ENCODE measurements around the gene SND1. TPM values are rescaled to one million over a fixed set of nuclear protein-coding genes. Genes with fewer than 3 reads are reported as not detected.

SND1 gene
- total RNA-seq, 1 experiment from 2014 or later, result 139 TPM

DNA sequence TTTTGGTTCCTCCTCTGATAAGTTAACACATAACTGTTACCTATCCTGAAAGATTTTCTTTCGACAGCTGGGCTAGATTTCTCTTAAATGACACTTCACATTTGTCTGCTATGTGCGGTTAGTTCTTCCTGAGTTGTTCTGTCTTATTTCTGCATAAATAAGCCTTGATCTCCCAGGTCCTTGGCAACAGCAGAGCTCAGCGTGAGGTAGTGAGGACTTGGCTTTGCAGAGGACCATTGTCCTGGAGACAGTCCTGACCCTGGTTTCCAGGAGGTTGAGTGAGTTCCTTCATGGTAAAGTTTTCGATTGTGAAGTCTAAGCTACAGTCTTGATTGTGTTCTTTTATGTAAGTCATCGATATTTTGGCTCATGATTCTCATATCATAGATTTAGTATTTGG is 23.7 kb downstream of the SND1 start:
- no peak overlapping the region for H3K27ac ChIP-seq (ENCODE audit: low read length)
- ATAC-seq (no peak), DNase-seq (no peak)
- no TSS peak for BruUV-seq (replicated peaks)
- peaks cover 95% of the 10 kb centered on the region for H3K79me2 ChIP-seq (ENCODE audit: low read length)
- 0 out of 2 replicates have a peak, but pooled peaks cover 5% of the 10 kb centered on the region for H4K20me1 ChIP-seq (ENCODE audit: low read length)
- no peak overlapping the region for H2AFZ ChIP-seq (ENCODE audit: low read length)
- no peaks in the 10 kb centered on the region for H3F3A ChIP-seq (ENCODE audit: low read length, unreplicated experiment)
- TF ChIP-seq, protein P1, sequence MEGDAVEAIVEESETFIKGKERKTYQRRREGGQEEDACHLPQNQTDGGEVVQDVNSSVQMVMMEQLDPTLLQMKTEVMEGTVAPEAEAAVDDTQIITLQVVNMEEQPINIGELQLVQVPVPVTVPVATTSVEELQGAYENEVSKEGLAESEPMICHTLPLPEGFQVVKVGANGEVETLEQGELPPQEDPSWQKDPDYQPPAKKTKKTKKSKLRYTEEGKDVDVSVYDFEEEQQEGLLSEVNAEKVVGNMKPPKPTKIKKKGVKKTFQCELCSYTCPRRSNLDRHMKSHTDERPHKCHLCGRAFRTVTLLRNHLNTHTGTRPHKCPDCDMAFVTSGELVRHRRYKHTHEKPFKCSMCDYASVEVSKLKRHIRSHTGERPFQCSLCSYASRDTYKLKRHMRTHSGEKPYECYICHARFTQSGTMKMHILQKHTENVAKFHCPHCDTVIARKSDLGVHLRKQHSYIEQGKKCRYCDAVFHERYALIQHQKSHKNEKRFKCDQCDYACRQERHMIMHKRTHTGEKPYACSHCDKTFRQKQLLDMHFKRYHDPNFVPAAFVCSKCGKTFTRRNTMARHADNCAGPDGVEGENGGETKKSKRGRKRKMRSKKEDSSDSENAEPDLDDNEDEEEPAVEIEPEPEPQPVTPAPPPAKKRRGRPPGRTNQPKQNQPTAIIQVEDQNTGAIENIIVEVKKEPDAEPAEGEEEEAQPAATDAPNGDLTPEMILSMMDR (conservative IDR thresholded peaks at IDR 0.05; ENCODE audit: low read depth, low read length), result no peak
- TF ChIP-seq EZH2phosphoT487 (IDR thresholded peaks at IDR 0.05; ENCODE audit: borderline replicate concordance, low read length) (no peak), EZH2 (IDR thresholded peaks at IDR 0.05; ENCODE audit: low read length, unreplicated experiment) (no peak)
- intact Hi-C loops (cut with micrococcal nuclease), result no loop called here
- H3K4me3 ChIP-seq (ENCODE audit: low read length), result no peak overlapping the region
- ChIA-PET POLR2A (ENCODE audit: unreplicated experiment) (no interaction called here), CTCF (no interaction called here)
- no peak overlapping the region for H3K4me2 ChIP-seq (ENCODE audit: low read length)
- no peak overlapping the region for H3K9ac ChIP-seq (ENCODE audit: low read length)
- H3K9me2 ChIP-seq (replicated peaks; ENCODE audit: low read length), result no peaks in the 10 kb centered on the region
- peaks cover 6% of the 10 kb centered on the region; the same call in 1 of the 2 replicates for H3K9me3 ChIP-seq (ENCODE audit: low read length)
- H3K4me1 ChIP-seq (ENCODE audit: insufficient read depth, low read length), result 0 out of 2 replicates have a peak, but pooled peaks cover 18% of the 10 kb centered on the region
- H3K36me3 ChIP-seq (ENCODE audit: low read depth, low read length), result peaks cover 54% of the 10 kb centered on the region
- H3K27me3 ChIP-seq (ENCODE audit: low read length), result no peaks in the 10 kb centered on the region

DNA sequence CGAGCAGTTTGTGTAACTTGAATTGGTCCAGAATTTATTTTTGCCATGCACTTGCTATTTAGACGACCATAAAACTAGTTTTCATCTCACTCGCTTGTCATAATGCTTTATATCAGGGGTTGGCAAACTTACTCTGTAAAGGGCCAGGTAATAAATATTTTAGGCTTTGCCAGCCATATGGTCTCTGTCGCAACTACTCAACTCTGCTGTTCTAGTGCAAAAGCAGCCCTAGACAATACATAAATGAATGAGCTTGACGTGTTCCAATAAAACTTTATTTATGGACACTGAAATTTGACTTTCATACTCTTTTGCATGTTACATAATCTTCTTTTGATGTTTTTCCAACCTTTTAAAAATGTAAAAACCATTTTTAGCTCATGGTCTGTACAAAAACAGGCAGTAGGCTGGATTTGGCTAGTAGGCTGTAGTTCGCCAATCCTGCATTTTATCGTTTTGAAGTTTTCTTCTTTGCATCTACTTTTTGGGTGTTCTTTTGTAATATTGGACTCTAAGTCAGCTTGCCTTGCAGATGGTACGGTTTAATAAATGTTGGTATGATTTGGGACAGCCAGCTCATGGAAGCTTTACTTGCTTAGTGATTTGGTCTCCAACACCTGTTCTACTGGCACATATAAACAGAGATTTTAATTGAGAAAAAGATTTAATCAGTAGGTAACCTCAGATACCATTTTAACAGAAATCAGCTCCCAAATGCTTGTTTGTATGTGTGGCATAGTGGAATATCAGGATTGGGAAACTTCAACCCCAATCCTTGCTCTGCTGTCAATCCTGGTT is 25.6 kb downstream of the SND1 start:
- no peak for ATAC-seq
- POLR2A ChIA-PET (ENCODE audit: unreplicated experiment), result no interaction called here

More for the DNA sequence above, 25.6 kb downstream of the SND1 start:
- Histone ChIP-seq H3K79me2 (ENCODE audit: low read length) (peaks cover 95% of the 10 kb centered on the region), H3K9ac (ENCODE audit: low read length) (no peak overlapping the region), H3K9me3 (ENCODE audit: low read length) (peaks cover 6% of the 10 kb centered on the region; the same call in 1 of the 2 replicates), H2AFZ (ENCODE audit: low read length) (no peak overlapping the region), H4K20me1 (ENCODE audit: low read length) (0 out of 2 replicates have a peak, but pooled peaks cover 7% of the 10 kb centered on the region), H3K4me2 (ENCODE audit: low read length) (no peak overlapping the region), H3K36me3 (ENCODE audit: low read depth, low read length) (peaks cover 45% of the 10 kb centered on the region), H3F3A (ENCODE audit: low read length, unreplicated experiment) (no peaks in the 10 kb centered on the region), H3K4me1 (ENCODE audit: insufficient read depth, low read length) (0 out of 2 replicates have a peak, but pooled peaks cover 18% of the 10 kb centered on the region), H3K27me3 (ENCODE audit: low read length) (no peaks in the 10 kb centered on the region), H3K4me3 (ENCODE audit: low read length) (no peak overlapping the region), H3K27ac (ENCODE audit: low read length) (no peak overlapping the region), H3K9me2 (replicated peaks; ENCODE audit: low read length) (no peaks in the 10 kb centered on the region)
- CTCF ChIA-PET, result no interaction called here
- no TSS peak for BruUV-seq (replicated peaks)
- no peak for DNase-seq
- TF ChIP-seq, protein P1 (conservative IDR thresholded peaks at IDR 0.05; ENCODE audit: low read depth, low read length), result no peak
- TF ChIP-seq EZH2 (IDR thresholded peaks at IDR 0.05; ENCODE audit: low read length, unreplicated experiment) (no peak), EZH2phosphoT487 (IDR thresholded peaks at IDR 0.05; ENCODE audit: borderline replicate concordance, low read length) (no peak)
- intact Hi-C loops (cut with micrococcal nuclease), result no loop called here

Data from PC-3 (cell line).